Measurements from ENCODE around the gene VTN. TPM values are rescaled to one million over a fixed set of nuclear protein-coding genes. Genes with fewer than 3 reads are reported as not detected.

VTN gene
- total and polyA plus RNA-seq, 2 donors from 2014 or later: 0.98 to 3.5 TPM

GRCh38 chr17:28384281-28385036, 14.4 kb upstream of the VTN start:
- Histone ChIP-seq H3K4me1 (ENCODE audit: control insufficient read depth in 2 of 3, insufficient read depth in 2 of 3, low read depth in 1 of 3, low read length in 3 of 3) (peaks cover 0 to 16% (median 0%) of the 10 kb centered on the region in 3 donors), H3K36me3 (ENCODE audit: control insufficient read depth in 2 of 3, insufficient read depth in 3 of 3, low read length in 3 of 3) (peaks cover 0 to 6% (median 4%) of the 10 kb centered on the region in 3 donors), H3K27ac (ENCODE audit: low read depth in 2 of 2, low read length in 2 of 2) (peak overlapping the region; percentile 40 to 65), H3K4me3 (ENCODE audit: low read length in 3 of 3) (peak overlapping the region; percentile 57 to 81 (median 75)), H3K27me3 (ENCODE audit: control insufficient read depth, insufficient read depth, low read length) (peaks cover 2% of the 10 kb centered on the region), H3K9ac (ENCODE audit: low read length in 3 of 3) (peak overlapping the region in 2 of 3 donors; percentile 68 to 72), H3K9me3 (ENCODE audit: control insufficient read depth in 2 of 3, insufficient read depth in 1 of 3, low read length in 3 of 3) (no peaks in the 10 kb centered on the region)
- TF ChIP-seq CTCF (IDR thresholded peaks at IDR 0.05; ENCODE audit: borderline replicate concordance, extremely low read depth, insufficient read depth): no peak
- FAIRE-seq: no peak
- intact Hi-C loops (cut with DNase I): no loop called here
- DNase-seq: peak in 4 of 5 donors; percentile 59 to 89 (median 72)

- intact Hi-C loops (cut with DNase I): no loop called here
- Histone ChIP-seq H3K4me3 (ENCODE audit: low read length in 3 of 3) (peak overlapping the region in 1 of 3 donors; percentile 37), H3K4me1 (ENCODE audit: control insufficient read depth in 2 of 3, insufficient read depth in 2 of 3, low read depth in 1 of 3, low read length in 3 of 3) (peaks cover 0 to 16% (median 0%) of the 10 kb centered on the region in 3 donors), H3K36me3 (ENCODE audit: control insufficient read depth in 2 of 3, insufficient read depth in 3 of 3, low read length in 3 of 3) (no peaks in the 10 kb centered on the region), H3K27ac (ENCODE audit: low read depth in 2 of 2, low read length in 2 of 2) (no peak overlapping the region), H3K9ac (ENCODE audit: low read length in 3 of 3) (no peak overlapping the region), H3K27me3 (ENCODE audit: control insufficient read depth, insufficient read depth, low read length) (peaks cover 2% of the 10 kb centered on the region), H3K9me3 (ENCODE audit: control insufficient read depth in 2 of 3, insufficient read depth in 1 of 3, low read length in 3 of 3) (no peaks in the 10 kb centered on the region)
- no peak for FAIRE-seq
- DNase-seq: peak in 3 of 5 donors; percentile 60 to 64 (median 62)
- TF ChIP-seq CTCF (IDR thresholded peaks at IDR 0.05; ENCODE audit: borderline replicate concordance, extremely low read depth, insufficient read depth): peak; percentile 27
Observed at GRCh38 chr17:28381141-28381825, 11.2 kb upstream of the VTN start.

- peaks cover 2% of the 10 kb centered on the region for H3K27me3 ChIP-seq (ENCODE audit: control insufficient read depth, insufficient read depth, low read length)
- FAIRE-seq (no peak), DNase-seq (no peak)
- no peak overlapping the region for H3K27ac ChIP-seq (ENCODE audit: low read depth in 2 of 2, low read length in 2 of 2)
- H3K9ac ChIP-seq (ENCODE audit: low read length in 3 of 3): no peak overlapping the region
- peaks cover 0 to 13% (median 0%) of the 10 kb centered on the region in 3 donors for H3K4me1 ChIP-seq (ENCODE audit: control insufficient read depth in 2 of 3, insufficient read depth in 2 of 3, low read depth in 1 of 3, low read length in 3 of 3)
- H3K36me3 ChIP-seq (ENCODE audit: control insufficient read depth in 2 of 3, insufficient read depth in 3 of 3, low read length in 3 of 3): no peaks in the 10 kb centered on the region
- no peak overlapping the region for H3K4me3 ChIP-seq (ENCODE audit: low read length in 3 of 3)
- TF ChIP-seq CTCF (IDR thresholded peaks at IDR 0.05; ENCODE audit: borderline replicate concordance, extremely low read depth, insufficient read depth): no peak
- H3K9me3 ChIP-seq (ENCODE audit: control insufficient read depth in 2 of 3, insufficient read depth in 1 of 3, low read length in 3 of 3): no peaks in the 10 kb centered on the region
- intact Hi-C loops (cut with DNase I): no loop called here
Observed at GRCh38 chr17:28379814-28380801, 10.0 kb upstream of the VTN start.
